IMR-90 (cell line): ENCODE measurements around the gene PPIL6.

Experiments
- BHLHE40 ChIP-seq: fragments of 150-350 bp; IDR thresholded peaks from 2 replicates; pipeline ENCODE4 v1.6.1; 2016; ENCODE audit warnings: mild to moderate bottlenecking, low read depth, low read length
- CEBPB ChIP-seq: IDR thresholded peaks from 2 replicates; pipeline ENCODE4 v1.6.1; 2012; ENCODE audit warnings: low read depth, low read length, improper control_type of control experiment
- CHD1 ChIP-seq: IDR thresholded peaks from 2 replicates; pipeline ENCODE4 v1.6.1; 2012; ENCODE audit warnings: low read depth, low read length, improper control_type of control experiment
- MAZ ChIP-seq: IDR thresholded peaks from 2 replicates; pipeline ENCODE4 v1.6.1; 2012; ENCODE audit warnings: low read depth, mild to moderate bottlenecking, low read length, improper control_type of control experiment, moderate library complexity, borderline replicate concordance
- POLR2A ChIP-seq: IDR thresholded peaks from 2 replicates; pipeline ENCODE4 v1.6.1; 2012; ENCODE audit warnings: mild to moderate bottlenecking, low read depth, low read length
- RAD21 ChIP-seq: IDR thresholded peaks from 2 replicates; pipeline ENCODE4 v1.6.1; 2012; ENCODE audit warnings: low read length, improper control_type of control experiment
- RCOR1 ChIP-seq: IDR thresholded peaks from 2 replicates; pipeline ENCODE4 v1.6.1; 2012; ENCODE audit warnings: mild to moderate bottlenecking, low read length, improper control_type of control experiment; ENCODE audit not compliant: insufficient replicate concordance
- SMC3 ChIP-seq: fragments of 150-350 bp; IDR thresholded peaks from 2 replicates; pipeline ENCODE4 v1.6.1; 2016; ENCODE audit warnings: low read depth, mild to moderate bottlenecking, antibody characterized with exemption, low read length, moderate library complexity
- TF ChIP-seq, protein P1 (sequence below): conservative IDR thresholded peaks from 2 replicates; pipeline ENCODE4 v1.5.1; 2012; ENCODE audit warnings: mild to moderate bottlenecking, low read depth, low read length, improper control_type of control experiment
- TF ChIP-seq, protein P2 (sequence below): fragments of 150-350 bp; IDR thresholded peaks from 2 replicates; pipeline ENCODE4 v1.6.1; 2016; ENCODE audit warnings: low read depth, mild to moderate bottlenecking, low read length, moderate library complexity, borderline replicate concordance
- TF ChIP-seq, protein P3 (sequence below): fragments of 150-350 bp; IDR thresholded peaks from 2 replicates; pipeline ENCODE4 v1.6.1; 2017; ENCODE audit warnings: mild to moderate bottlenecking, antibody characterized with exemption, low read length, low read depth

DNA sequence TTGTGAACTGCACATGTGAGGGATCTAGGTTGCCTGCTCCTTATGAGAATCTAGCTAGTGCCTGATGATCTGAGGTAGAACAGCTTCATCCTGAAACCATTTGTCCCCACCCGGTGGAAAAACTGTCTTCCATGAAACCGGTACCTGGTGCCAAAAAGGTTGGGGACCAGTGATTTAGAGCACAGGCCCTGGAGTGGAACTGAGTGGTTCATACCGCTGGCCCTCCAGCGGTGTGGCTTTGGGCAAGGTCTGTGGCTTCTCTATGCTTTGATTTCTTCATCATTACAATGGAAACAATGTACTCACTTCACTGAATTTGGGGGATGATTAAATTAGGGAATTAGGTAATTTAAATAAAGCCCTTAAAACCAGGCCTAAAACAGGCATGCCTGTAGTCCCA is 94.4 kb downstream of the PPIL6 start:
- TF ChIP-seq, protein P1, sequence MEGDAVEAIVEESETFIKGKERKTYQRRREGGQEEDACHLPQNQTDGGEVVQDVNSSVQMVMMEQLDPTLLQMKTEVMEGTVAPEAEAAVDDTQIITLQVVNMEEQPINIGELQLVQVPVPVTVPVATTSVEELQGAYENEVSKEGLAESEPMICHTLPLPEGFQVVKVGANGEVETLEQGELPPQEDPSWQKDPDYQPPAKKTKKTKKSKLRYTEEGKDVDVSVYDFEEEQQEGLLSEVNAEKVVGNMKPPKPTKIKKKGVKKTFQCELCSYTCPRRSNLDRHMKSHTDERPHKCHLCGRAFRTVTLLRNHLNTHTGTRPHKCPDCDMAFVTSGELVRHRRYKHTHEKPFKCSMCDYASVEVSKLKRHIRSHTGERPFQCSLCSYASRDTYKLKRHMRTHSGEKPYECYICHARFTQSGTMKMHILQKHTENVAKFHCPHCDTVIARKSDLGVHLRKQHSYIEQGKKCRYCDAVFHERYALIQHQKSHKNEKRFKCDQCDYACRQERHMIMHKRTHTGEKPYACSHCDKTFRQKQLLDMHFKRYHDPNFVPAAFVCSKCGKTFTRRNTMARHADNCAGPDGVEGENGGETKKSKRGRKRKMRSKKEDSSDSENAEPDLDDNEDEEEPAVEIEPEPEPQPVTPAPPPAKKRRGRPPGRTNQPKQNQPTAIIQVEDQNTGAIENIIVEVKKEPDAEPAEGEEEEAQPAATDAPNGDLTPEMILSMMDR, result no peak
- TF ChIP-seq MAZ (no peak), SMC3 (no peak), RAD21 (no peak), BHLHE40 (no peak), RCOR1 (no peak), CEBPB (no peak), POLR2A (no peak), CHD1 (no peak)
- TF ChIP-seq, protein P2, sequence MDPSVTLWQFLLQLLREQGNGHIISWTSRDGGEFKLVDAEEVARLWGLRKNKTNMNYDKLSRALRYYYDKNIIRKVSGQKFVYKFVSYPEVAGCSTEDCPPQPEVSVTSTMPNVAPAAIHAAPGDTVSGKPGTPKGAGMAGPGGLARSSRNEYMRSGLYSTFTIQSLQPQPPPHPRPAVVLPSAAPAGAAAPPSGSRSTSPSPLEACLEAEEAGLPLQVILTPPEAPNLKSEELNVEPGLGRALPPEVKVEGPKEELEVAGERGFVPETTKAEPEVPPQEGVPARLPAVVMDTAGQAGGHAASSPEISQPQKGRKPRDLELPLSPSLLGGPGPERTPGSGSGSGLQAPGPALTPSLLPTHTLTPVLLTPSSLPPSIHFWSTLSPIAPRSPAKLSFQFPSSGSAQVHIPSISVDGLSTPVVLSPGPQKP, result no peak
- TF ChIP-seq, protein P3, sequence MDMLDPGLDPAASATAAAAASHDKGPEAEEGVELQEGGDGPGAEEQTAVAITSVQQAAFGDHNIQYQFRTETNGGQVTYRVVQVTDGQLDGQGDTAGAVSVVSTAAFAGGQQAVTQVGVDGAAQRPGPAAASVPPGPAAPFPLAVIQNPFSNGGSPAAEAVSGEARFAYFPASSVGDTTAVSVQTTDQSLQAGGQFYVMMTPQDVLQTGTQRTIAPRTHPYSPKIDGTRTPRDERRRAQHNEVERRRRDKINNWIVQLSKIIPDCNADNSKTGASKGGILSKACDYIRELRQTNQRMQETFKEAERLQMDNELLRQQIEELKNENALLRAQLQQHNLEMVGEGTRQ, result no peak
